PC-3 (cell line): ENCODE results near the gene CNMD. TPM values are rescaled to one million over a fixed set of nuclear protein-coding genes. Genes with fewer than 3 reads are reported as not detected.

Experiments
- ATAC-seq: fragments of 200-7000 bp; cut with Tn5 transposase; 2 replicates; pipeline ENCODE4 v1.9.1; 2020; ENCODE audit warnings: mild to moderate bottlenecking, moderate library complexity
- BruUV-seq: library from RNA; stranded (reverse); fragments of 400-500 nt; replicated peaks from 2 replicates; lab custom pipeline; 2021; lab: Mats Ljungman, UMichigan
- CTCF ChIA-PET: fragments of 300-600 bp; sonication (Branson Sonifier 250); formaldehyde crosslinking; loops from one replicate; lab custom pipeline; 2022; ENCODE audit warnings: antibody characterized with exemption; lab: Charles Lee
- POLR2A ChIA-PET: fragments of 300-600 bp; sonication (Branson Sonifier 250); formaldehyde crosslinking; loops from one replicate; lab custom pipeline; 2022; ENCODE audit warnings: antibody characterized with exemption; ENCODE audit not compliant: unreplicated experiment; lab: Charles Lee
- DNase-seq: peaks from one replicate; pipeline ENCODE4 v3.0.0-alpha.2; 2015
- H2AFZ ChIP-seq: fragments of 300-600 bp; sonication (generic); 2 replicates; pipeline ENCODE4 v1.6.0; 2016; ENCODE audit warnings: antibody characterized with exemption, low read length
- H3F3A ChIP-seq: fragments of 300-600 bp; sonication (generic); one replicate; pipeline ENCODE4 v1.6.0; 2017; ENCODE audit warnings: antibody characterized with exemption, low read length, control low read depth, mild to moderate bottlenecking; ENCODE audit not compliant: unreplicated experiment
- H3K27ac ChIP-seq: fragments of 300-600 bp; sonication (generic); 2 replicates; pipeline ENCODE4 v1.5.1; 2016; ENCODE audit warnings: mild to moderate bottlenecking, low read length
- H3K27me3 ChIP-seq: fragments of 300-600 bp; sonication (generic); 2 replicates; pipeline ENCODE4 v1.6.1; 2016; ENCODE audit warnings: low read length, mixed read lengths
- H3K36me3 ChIP-seq: fragments of 300-600 bp; sonication (generic); 2 replicates; pipeline ENCODE4 v1.6.1; 2016; ENCODE audit warnings: low read depth, mixed run types, low read length, mixed read lengths
- H3K4me1 ChIP-seq: fragments of 300-600 bp; sonication (generic); 2 replicates; pipeline ENCODE4 v1.5.1; 2016; ENCODE audit warnings: low read length; ENCODE audit not compliant: insufficient read depth
- H3K4me2 ChIP-seq: fragments of 300-600 bp; sonication (generic); 2 replicates; pipeline ENCODE4 v1.6.0; 2016; ENCODE audit warnings: low read length
- H3K4me3 ChIP-seq: fragments of 300-600 bp; sonication (generic); 2 replicates; pipeline ENCODE4 v1.5.1; 2016; ENCODE audit warnings: mild to moderate bottlenecking, low read length, mixed read lengths
- H3K79me2 ChIP-seq: fragments of 300-600 bp; sonication (generic); 2 replicates; pipeline ENCODE4 v1.6.1; 2017; ENCODE audit warnings: low read length, mixed read lengths
- H3K9ac ChIP-seq: fragments of 300-600 bp; sonication (generic); 2 replicates; pipeline ENCODE4 v1.6.0; 2016; ENCODE audit warnings: mild to moderate bottlenecking, low read length
- H3K9me2 ChIP-seq: fragments of 300-600 bp; sonication (generic); replicated peaks from 2 replicates; pipeline ENCODE4 v1.6.1; 2016; ENCODE audit warnings: mixed run types, low read length, mixed read lengths
- H3K9me3 ChIP-seq: fragments of 300-600 bp; sonication (generic); 2 replicates; pipeline ENCODE4 v1.6.1; 2016; ENCODE audit warnings: low read length, mixed read lengths
- H4K20me1 ChIP-seq: fragments of 300-600 bp; sonication (generic); 2 replicates; pipeline ENCODE4 v1.6.1; 2016; ENCODE audit warnings: low read length, mixed read lengths
- EZH2 ChIP-seq: fragments of 300-600 bp; sonication (generic); IDR thresholded peaks from one replicate; pipeline ENCODE4 v1.6.1; 2017; ENCODE audit warnings: antibody characterized with exemption, mild to moderate bottlenecking, low read length; ENCODE audit not compliant: unreplicated experiment
- EZH2phosphoT487 ChIP-seq: fragments of 300-600 bp; sonication (generic); IDR thresholded peaks from 2 replicates; pipeline ENCODE4 v1.6.1; 2018; ENCODE audit warnings: mild to moderate bottlenecking, antibody characterized with exemption, low read length, borderline replicate concordance
- intact Hi-C: fragments of 100-400 bp; cut with micrococcal nuclease; formaldehyde crosslinking; loops from 2 replicates; pipeline ENCODE4 v1.9.0; 2023
- total RNA-seq: library from RNA; depleted of rRNA; stranded (reverse); fragments of >200 nt; gene quantifications from 2 replicates; pipeline ENCODE4 v1.2.3, GENCODE V29; 2014
- TF ChIP-seq, protein P1 (sequence below): fragments of 300-600 bp; sonication (generic); conservative IDR thresholded peaks from 2 replicates; pipeline ENCODE4 v1.5.1; 2017; ENCODE audit warnings: antibody characterized with exemption, low read depth, mild to moderate bottlenecking, low read length

CNMD gene
- total RNA-seq, 1 experiment from 2014 or later, result not detected

DNA sequence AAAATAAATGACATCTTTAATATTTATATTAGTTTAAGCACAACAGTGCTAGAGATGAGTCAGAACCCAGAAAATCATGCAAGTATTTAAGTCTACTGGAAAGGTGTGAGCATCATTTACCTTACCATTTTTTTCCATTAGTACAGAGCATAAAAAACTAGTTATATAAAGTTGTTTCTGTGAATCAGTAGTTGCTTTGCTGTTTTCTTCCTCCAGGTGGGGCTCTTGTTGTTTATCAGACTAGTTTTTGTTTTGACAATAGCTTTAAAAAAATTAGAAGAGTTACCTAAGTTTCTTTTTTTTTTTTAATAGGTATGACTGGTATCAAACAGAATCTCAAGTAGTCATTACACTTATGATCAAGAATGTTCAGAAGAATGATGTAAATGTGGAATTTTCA is 74.3 kb downstream of the CNMD start:
- intact Hi-C loops, result loop anchor here (2.0 kb wide), 2 partner anchors 143 to 303 kb away; no protein-coding TSS in a partner anchor
- Histone ChIP-seq H3K36me3 (peaks cover 24% of the 10 kb centered on the region), H3K4me3 (no peak overlapping the region), H3K79me2 (no peaks in the 10 kb centered on the region), H3K27ac (no peak overlapping the region), H2AFZ (no peak overlapping the region), H3K4me2 (no peak overlapping the region), H3K9me3 (no peaks in the 10 kb centered on the region), H3K9me2 (no peaks in the 10 kb centered on the region), H4K20me1 (no peaks in the 10 kb centered on the region), H3F3A (no peaks in the 10 kb centered on the region), H3K4me1 (no peaks in the 10 kb centered on the region), H3K27me3 (no peaks in the 10 kb centered on the region), H3K9ac (no peak overlapping the region)
- TF ChIP-seq EZH2, result no peak
- TF ChIP-seq, protein P1, sequence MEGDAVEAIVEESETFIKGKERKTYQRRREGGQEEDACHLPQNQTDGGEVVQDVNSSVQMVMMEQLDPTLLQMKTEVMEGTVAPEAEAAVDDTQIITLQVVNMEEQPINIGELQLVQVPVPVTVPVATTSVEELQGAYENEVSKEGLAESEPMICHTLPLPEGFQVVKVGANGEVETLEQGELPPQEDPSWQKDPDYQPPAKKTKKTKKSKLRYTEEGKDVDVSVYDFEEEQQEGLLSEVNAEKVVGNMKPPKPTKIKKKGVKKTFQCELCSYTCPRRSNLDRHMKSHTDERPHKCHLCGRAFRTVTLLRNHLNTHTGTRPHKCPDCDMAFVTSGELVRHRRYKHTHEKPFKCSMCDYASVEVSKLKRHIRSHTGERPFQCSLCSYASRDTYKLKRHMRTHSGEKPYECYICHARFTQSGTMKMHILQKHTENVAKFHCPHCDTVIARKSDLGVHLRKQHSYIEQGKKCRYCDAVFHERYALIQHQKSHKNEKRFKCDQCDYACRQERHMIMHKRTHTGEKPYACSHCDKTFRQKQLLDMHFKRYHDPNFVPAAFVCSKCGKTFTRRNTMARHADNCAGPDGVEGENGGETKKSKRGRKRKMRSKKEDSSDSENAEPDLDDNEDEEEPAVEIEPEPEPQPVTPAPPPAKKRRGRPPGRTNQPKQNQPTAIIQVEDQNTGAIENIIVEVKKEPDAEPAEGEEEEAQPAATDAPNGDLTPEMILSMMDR, result peak; percentile 58
- ChIA-PET POLR2A (interaction anchor here (1.0 kb wide), 1 partner anchor 11 kb away, joined by 8 read pairs; no protein-coding TSS in a partner anchor), CTCF (interaction anchor here (0.6 to 1.7 kb wide), 5 partner anchors 13 to 404 kb away, joined by 3 to 16 read pairs (median 5); partner anchors contain the start of gene SUGT1)
- DNase-seq (peak; percentile 39), ATAC-seq (no peak)
- no TSS peak for BruUV-seq

DNA sequence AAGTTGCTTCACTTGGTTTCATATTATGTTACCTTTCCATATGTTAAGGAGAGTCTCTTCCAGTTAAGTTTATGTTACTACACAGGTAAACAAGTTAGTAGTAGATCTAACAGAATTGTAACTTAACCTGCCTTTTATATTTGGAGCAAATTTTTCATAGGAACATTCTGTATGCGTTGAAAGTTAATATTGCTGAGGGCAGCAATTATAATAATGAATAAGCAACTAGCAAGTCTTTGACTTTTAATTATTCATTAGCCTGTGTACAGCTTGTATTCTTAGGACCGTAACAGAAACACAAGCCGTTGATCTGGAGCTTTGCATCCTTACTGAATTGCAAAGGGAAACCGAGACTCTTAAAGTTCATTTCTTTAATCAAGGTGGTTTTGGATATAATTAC is 75.3 kb downstream of the CNMD start:
- POLR2A ChIA-PET, result no interaction called here
- Histone ChIP-seq H4K20me1 (no peaks in the 10 kb centered on the region), H3K9me2 (no peaks in the 10 kb centered on the region), H3K4me2 (no peak overlapping the region), H3K4me3 (no peak overlapping the region), H3K27me3 (no peaks in the 10 kb centered on the region), H3K27ac (no peak overlapping the region), H2AFZ (no peak overlapping the region), H3K4me1 (no peaks in the 10 kb centered on the region), H3K9me3 (no peaks in the 10 kb centered on the region), H3F3A (no peaks in the 10 kb centered on the region), H3K79me2 (no peaks in the 10 kb centered on the region), H3K36me3 (peaks cover 26% of the 10 kb centered on the region), H3K9ac (no peak overlapping the region)
- DNase-seq, result no peak
- ATAC-seq, result no peak
- no TSS peak for BruUV-seq
- TF ChIP-seq EZH2, result no peak
- no peak for TF ChIP-seq EZH2phosphoT487
- TF ChIP-seq, protein P1, result no peak
- CTCF ChIA-PET, result interaction anchor here (1.7 kb wide), 1 partner anchor 304 kb away, joined by 16 read pairs; no protein-coding TSS in a partner anchor
- intact Hi-C loops, result loop anchor here (2.0 kb wide), 2 partner anchors 145 to 305 kb away; no protein-coding TSS in a partner anchor

DNA sequence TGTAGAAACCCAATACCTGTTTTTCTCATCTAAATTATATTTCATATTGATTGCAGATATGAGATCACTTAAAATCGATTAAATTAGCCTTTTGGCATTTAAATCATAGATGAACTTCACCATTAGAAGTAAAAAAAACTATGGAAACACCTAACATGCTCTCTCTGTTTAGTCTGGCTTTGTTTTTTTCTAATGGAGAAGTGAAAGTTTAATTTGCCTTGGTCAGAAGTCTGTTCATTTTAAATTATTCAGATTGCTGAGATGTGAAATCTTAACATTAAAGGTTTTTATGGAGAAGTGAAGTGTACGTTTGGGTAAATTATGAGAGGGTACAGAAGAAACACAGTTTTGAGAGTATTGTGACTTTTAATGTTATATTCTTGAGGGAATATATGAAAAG is 80.3 kb downstream of the CNMD start:
- Histone ChIP-seq H4K20me1 (no peaks in the 10 kb centered on the region), H3K4me1 (peaks cover 4% of the 10 kb centered on the region; the same call in 1 of the 2 replicates), H3K9ac (no peak overlapping the region), H2AFZ (no peak overlapping the region), H3K27ac (no peak overlapping the region), H3K9me2 (no peaks in the 10 kb centered on the region), H3K4me2 (no peak overlapping the region), H3K36me3 (peaks cover 16% of the 10 kb centered on the region), H3K27me3 (no peaks in the 10 kb centered on the region), H3K9me3 (no peaks in the 10 kb centered on the region), H3K4me3 (no peak overlapping the region), H3F3A (no peaks in the 10 kb centered on the region), H3K79me2 (peaks cover 31% of the 10 kb centered on the region)
- ChIA-PET CTCF (no interaction called here), POLR2A (no interaction called here)
- TF ChIP-seq EZH2, result no peak
- TF ChIP-seq, protein P1, result no peak
- TF ChIP-seq EZH2phosphoT487, result no peak
- no peak for DNase-seq
- intact Hi-C loops, result no loop called here
- BruUV-seq, result no TSS peak
- ATAC-seq, result no peak
